Measurements from ENCODE around the gene RGS6.

DNA sequence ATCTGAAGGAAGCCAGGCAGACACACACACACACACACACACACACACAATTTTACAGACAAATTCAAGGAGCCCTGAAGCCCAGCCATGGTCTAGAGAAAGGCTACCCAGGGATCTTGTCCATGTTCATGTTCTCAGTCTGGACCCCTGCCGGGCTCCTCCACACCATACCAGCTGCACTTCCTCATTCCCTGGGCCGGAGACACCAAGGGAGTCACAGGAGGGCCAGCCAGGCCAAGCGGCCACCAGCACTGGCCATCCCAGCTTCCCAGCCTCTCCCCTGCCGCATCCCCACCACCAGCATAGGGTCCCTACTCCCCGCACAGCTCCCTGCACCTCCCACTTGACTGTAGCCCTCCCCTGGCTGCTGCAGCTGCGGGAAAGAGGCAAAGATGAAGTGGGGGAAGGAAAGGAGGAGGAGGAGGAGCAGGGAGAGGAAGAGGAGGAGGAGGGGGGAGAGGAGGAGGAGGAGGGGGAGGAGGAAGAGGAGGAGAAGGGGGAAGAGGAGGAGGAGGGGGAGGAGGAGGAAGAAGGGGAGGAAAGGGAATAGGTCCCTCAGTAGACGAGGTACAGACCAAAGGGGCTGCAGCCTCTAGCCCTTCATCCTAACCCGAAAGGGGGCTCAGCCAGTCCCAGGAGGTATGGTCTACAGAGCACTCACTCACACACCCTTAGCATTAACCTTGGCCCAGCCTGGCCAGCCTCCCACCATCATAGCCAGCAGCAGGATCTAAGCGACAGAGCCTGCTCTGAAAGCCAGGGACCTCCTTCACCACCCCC, 668.5 kb downstream of the RGS6 start:
- TF ChIP-seq GATA2 (IDR thresholded peaks at IDR 0.05; ENCODE audit: low read depth, low read length): no peak
- TF ChIP-seq GATA3 (IDR thresholded peaks at IDR 0.05; ENCODE audit: low read depth, low read length): no peak
